ENCODE data around the gene OTOF. TPM values are rescaled to one million over a fixed set of nuclear protein-coding genes. Genes with fewer than 3 reads are reported as not detected.

OTOF gene
- total and polyA plus RNA-seq, 2 experiments from 2014 or later: 0.10 to 0.33 TPM

- Histone ChIP-seq H3K9me3 (ENCODE audit: low read depth) (no peaks in the 10 kb centered on the region), H3K9me2 (replicated peaks; ENCODE audit: insufficient read depth) (no peaks in the 10 kb centered on the region), H3K4me2 (no peak overlapping the region), H3K4me1 (ENCODE audit: insufficient read depth) (peaks cover 6% of the 10 kb centered on the region), H3K27ac (no peak overlapping the region), H3K4me3 (no peak overlapping the region), H3K36me3 (replicated peaks; ENCODE audit: insufficient read depth, low read depth) (no peaks in the 10 kb centered on the region), H3K27me3 (no peaks in the 10 kb centered on the region), H2AFZ (no peak overlapping the region), H4K20me1 (ENCODE audit: insufficient read depth, poor library complexity, severe bottlenecking) (no peaks in the 10 kb centered on the region), H3K79me2 (no peaks in the 10 kb centered on the region)
- no peak for DNase-seq (ENCODE audit: low spot score)
- WGBS (ENCODE audit: low lambda C conversion rate, missing lambda C conversion rate): 90% methylated on average over 13 of the region's 13 CpGs
- TF ChIP-seq EZH2phosphoT487 (IDR thresholded peaks at IDR 0.05; ENCODE audit: low read depth, severe bottlenecking, unreplicated experiment) (no peak), CTCF (IDR thresholded peaks at IDR 0.05; ENCODE audit: poor library complexity) (no peak), EZH2 (IDR thresholded peaks at IDR 0.05; ENCODE audit: borderline replicate concordance) (no peak)
Observed at GRCh38 chr2:26483957-26484565, 6.1 kb upstream of the OTOF start.

GRCh38 chr2:26483516-26483915, 5.6 kb upstream of the OTOF start:
- Histone ChIP-seq H4K20me1 (ENCODE audit: insufficient read depth, poor library complexity, severe bottlenecking) (no peaks in the 10 kb centered on the region), H3K4me2 (no peak overlapping the region), H3K27me3 (no peaks in the 10 kb centered on the region), H3K4me1 (ENCODE audit: insufficient read depth) (peaks cover 6% of the 10 kb centered on the region), H3K9me2 (replicated peaks; ENCODE audit: insufficient read depth) (no peaks in the 10 kb centered on the region), H3K36me3 (replicated peaks; ENCODE audit: insufficient read depth, low read depth) (no peaks in the 10 kb centered on the region), H3K27ac (no peak overlapping the region), H3K9me3 (ENCODE audit: low read depth) (no peaks in the 10 kb centered on the region), H3K79me2 (no peaks in the 10 kb centered on the region), H3K4me3 (no peak overlapping the region), H2AFZ (no peak overlapping the region)
- TF ChIP-seq EZH2phosphoT487 (IDR thresholded peaks at IDR 0.05; ENCODE audit: low read depth, severe bottlenecking, unreplicated experiment) (no peak), EZH2 (IDR thresholded peaks at IDR 0.05; ENCODE audit: borderline replicate concordance) (no peak), CTCF (IDR thresholded peaks at IDR 0.05; ENCODE audit: poor library complexity) (no peak)
- WGBS (ENCODE audit: low lambda C conversion rate, missing lambda C conversion rate): 92% methylated on average over 11 of the region's 11 CpGs
- no peak for DNase-seq (ENCODE audit: low spot score)

GRCh38 chr2:26483027-26483326, 5.1 kb upstream of the OTOF start:
- Histone ChIP-seq H3K4me1 (ENCODE audit: insufficient read depth) (peaks cover 6% of the 10 kb centered on the region), H3K9me3 (ENCODE audit: low read depth) (no peaks in the 10 kb centered on the region), H3K79me2 (no peaks in the 10 kb centered on the region), H3K27me3 (no peaks in the 10 kb centered on the region), H3K4me2 (no peak overlapping the region), H3K36me3 (replicated peaks; ENCODE audit: insufficient read depth, low read depth) (no peaks in the 10 kb centered on the region), H3K4me3 (no peak overlapping the region), H2AFZ (no peak overlapping the region), H4K20me1 (ENCODE audit: insufficient read depth, poor library complexity, severe bottlenecking) (no peaks in the 10 kb centered on the region), H3K9me2 (replicated peaks; ENCODE audit: insufficient read depth) (no peaks in the 10 kb centered on the region), H3K27ac (no peak overlapping the region)
- TF ChIP-seq EZH2 (IDR thresholded peaks at IDR 0.05; ENCODE audit: borderline replicate concordance) (no peak), CTCF (IDR thresholded peaks at IDR 0.05; ENCODE audit: poor library complexity) (no peak), EZH2phosphoT487 (IDR thresholded peaks at IDR 0.05; ENCODE audit: low read depth, severe bottlenecking, unreplicated experiment) (no peak)
- DNase-seq (ENCODE audit: low spot score): no peak
- 97% methylated on average over 11 of the region's 11 CpGs for WGBS (ENCODE audit: low lambda C conversion rate, missing lambda C conversion rate)
